ENCODE data around the gene GAPDH. TPM values are rescaled to one million over a fixed set of nuclear protein-coding genes. Genes with fewer than 3 reads are reported as not detected.
A peak's percentile ranks its signal among the peaks of the same experiment; 100 is the strongest.

GAPDH gene
- total RNA-seq, 1 experiment from 2014 or later, result 4,097 TPM

- ChIA-PET CTCF (interaction anchor here (0.7 to 6.7 kb wide), 8 partner anchors 10 to 35 kb away, joined by 3 to 58 read pairs (median 5); partner anchors contain the start of gene GAPDH), POLR2A (interaction anchor here (0.6 to 1.9 kb wide), 3 partner anchors 15 to 167 kb away, joined by 3 to 7 read pairs (median 4); partner anchors contain the start of genes GAPDH and LTBR)
- DNase-seq (ENCODE audit: unreplicated experiment), result no peak
- Mint-ChIP-seq H3K27ac (ENCODE audit: low read depth, unreplicated experiment) (no peak overlapping the region), H3K9me3 (ENCODE audit: unreplicated experiment) (no peaks in the 10 kb centered on the region), H3K4me3 (ENCODE audit: unreplicated experiment) (no peak overlapping the region), H3K27me3 (ENCODE audit: insufficient read depth, unreplicated experiment) (no peaks in the 10 kb centered on the region), H3K4me1 (ENCODE audit: insufficient read depth, unreplicated experiment) (peaks cover 45% of the 10 kb centered on the region), H3K36me3 (ENCODE audit: insufficient read depth, unreplicated experiment) (peaks cover 17% of the 10 kb centered on the region)
- BruUV-seq (replicated peaks), result no TSS peak
- TF ChIP-seq CTCF (IDR thresholded peaks at IDR 0.05; ENCODE audit: unreplicated experiment), result no peak
- intact Hi-C loops (cut with micrococcal nuclease), result no loop called here
Measured at GRCh38 chr12:6550294-6551062, 16.2 kb downstream of the GAPDH start.

GRCh38 chr12:6551063-6551461, 16.7 kb downstream of the GAPDH start:
- CTCF ChIA-PET, result interaction anchor here (0.7 to 6.7 kb wide), 8 partner anchors 9 to 36 kb away, joined by 3 to 58 read pairs (median 5); partner anchors contain the start of gene GAPDH
- H3K9me3 Mint-ChIP-seq (ENCODE audit: unreplicated experiment), result no peaks in the 10 kb centered on the region
- intact Hi-C loops (cut with micrococcal nuclease), result no loop called here
- TF ChIP-seq CTCF (IDR thresholded peaks at IDR 0.05; ENCODE audit: unreplicated experiment), result no peak
- peaks cover 45% of the 10 kb centered on the region for H3K4me1 Mint-ChIP-seq (ENCODE audit: insufficient read depth, unreplicated experiment)
- DNase-seq (ENCODE audit: unreplicated experiment), result no peak
- POLR2A ChIA-PET, result interaction anchor here (1.1 kb wide), 1 partner anchor 18 kb away, joined by 3 read pairs; no protein-coding TSS in a partner anchor
- no peaks in the 10 kb centered on the region for H3K27me3 Mint-ChIP-seq (ENCODE audit: insufficient read depth, unreplicated experiment)
- H3K27ac Mint-ChIP-seq (ENCODE audit: low read depth, unreplicated experiment), result peak overlapping the region; percentile 66
- no TSS peak for BruUV-seq (replicated peaks)
- H3K36me3 Mint-ChIP-seq (ENCODE audit: insufficient read depth, unreplicated experiment), result peaks cover 17% of the 10 kb centered on the region
- no peak overlapping the region for H3K4me3 Mint-ChIP-seq (ENCODE audit: unreplicated experiment)

- Mint-ChIP-seq H3K4me1 (ENCODE audit: insufficient read depth, unreplicated experiment) (peaks cover 45% of the 10 kb centered on the region), H3K4me3 (ENCODE audit: unreplicated experiment) (no peak overlapping the region), H3K9me3 (ENCODE audit: unreplicated experiment) (no peaks in the 10 kb centered on the region), H3K27me3 (ENCODE audit: insufficient read depth, unreplicated experiment) (no peaks in the 10 kb centered on the region), H3K36me3 (ENCODE audit: insufficient read depth, unreplicated experiment) (peaks cover 18% of the 10 kb centered on the region), H3K27ac (ENCODE audit: low read depth, unreplicated experiment) (peak overlapping the region; percentile 66)
- POLR2A ChIA-PET, result interaction anchor here (0.6 to 2.1 kb wide), 4 partner anchors 12 to 25 kb away, joined by 4 to 6 read pairs (median 6); partner anchors contain the start of gene GAPDH
- TF ChIP-seq CTCF (IDR thresholded peaks at IDR 0.05; ENCODE audit: unreplicated experiment), result no peak
- DNase-seq (ENCODE audit: unreplicated experiment), result no peak
- CTCF ChIA-PET, result interaction anchor here (0.7 to 6.7 kb wide), 9 partner anchors 9 to 128 kb away, joined by 3 to 58 read pairs (median 4); partner anchors contain the start of gene GAPDH
- intact Hi-C loops (cut with micrococcal nuclease), result no loop called here
- no TSS peak for BruUV-seq (replicated peaks)
Measured at GRCh38 chr12:6551496-6552139, 17.3 kb downstream of the GAPDH start.

GRCh38 chr12:6552140-6552551, 17.8 kb downstream of the GAPDH start:
- BruUV-seq (replicated peaks), result no TSS peak
- H3K4me1 Mint-ChIP-seq (ENCODE audit: insufficient read depth, unreplicated experiment), result peaks cover 42% of the 10 kb centered on the region
- no peaks in the 10 kb centered on the region for H3K9me3 Mint-ChIP-seq (ENCODE audit: unreplicated experiment)
- ChIA-PET CTCF (interaction anchor here (0.5 to 6.7 kb wide), 8 partner anchors 11 to 153 kb away, joined by 3 to 58 read pairs (median 4); no protein-coding TSS in a partner anchor), POLR2A (interaction anchor here (1.3 to 2.1 kb wide), 3 partner anchors 13 to 18 kb away, joined by 5 to 6 read pairs (median 6); partner anchors contain the start of gene GAPDH)
- no peaks in the 10 kb centered on the region for H3K27me3 Mint-ChIP-seq (ENCODE audit: insufficient read depth, unreplicated experiment)
- H3K4me3 Mint-ChIP-seq (ENCODE audit: unreplicated experiment), result no peak overlapping the region
- peaks cover 23% of the 10 kb centered on the region for H3K36me3 Mint-ChIP-seq (ENCODE audit: insufficient read depth, unreplicated experiment)
- DNase-seq (ENCODE audit: unreplicated experiment), result peak; percentile 20
- peak overlapping the region; percentile 66 for H3K27ac Mint-ChIP-seq (ENCODE audit: low read depth, unreplicated experiment)
- no peak for TF ChIP-seq CTCF (IDR thresholded peaks at IDR 0.05; ENCODE audit: unreplicated experiment)
- intact Hi-C loops (cut with micrococcal nuclease), result no loop called here
